Prostate gland (tissue), 2 donors: ENCODE measurements around the gene IVD.

Source experiments
- CTCF ChIP-seq, 4 experiments: fragments of 200-600 bp in 2 of 4; fragments of 450-650 bp in 2 of 4; sonication (generic) in 2 of 4; IDR thresholded peaks; 1 replicate in 3 of 4; 2 replicates in 1 of 4; pipeline ENCODE4 v1.5.1; 2016 to 2019; ENCODE audit warnings: antibody characterized with exemption in 4 of 4, mild to moderate bottlenecking in 2 of 4, moderate library complexity in 2 of 4
- POLR2A ChIP-seq: fragments of 450-650 bp; IDR thresholded peaks from one replicate; pipeline ENCODE4 v1.6.1; 2016; ENCODE audit warnings: antibody characterized with exemption, mild to moderate bottlenecking
- POLR2AphosphoS5 ChIP-seq: sonication (generic); formaldehyde crosslinking; IDR thresholded peaks from one replicate; pipeline ENCODE4 v1.6.1; 2017; ENCODE audit warnings: antibody characterized with exemption

- TF ChIP-seq CTCF (IDR thresholded peaks at IDR 0.05) = no peak
- no peak for TF ChIP-seq POLR2A
- TF ChIP-seq POLR2AphosphoS5 = no peak
Measured at GRCh38 chr15:40407330-40407990, 1.9 kb downstream of the IVD start.
